NCI-H524 (cell line): Measurements from ENCODE around the gene SQOR.

Experiments used
- DNase-seq, 2 experiments: peaks; one replicate each; lab custom pipeline; 2025; lab: John Stamatoyannopoulos, UW

SQOR gene

GRCh38 chr15:45660231-45660979 lies 25.6 kb downstream of the SQOR start:
- DNase-seq: no peak

DNA sequence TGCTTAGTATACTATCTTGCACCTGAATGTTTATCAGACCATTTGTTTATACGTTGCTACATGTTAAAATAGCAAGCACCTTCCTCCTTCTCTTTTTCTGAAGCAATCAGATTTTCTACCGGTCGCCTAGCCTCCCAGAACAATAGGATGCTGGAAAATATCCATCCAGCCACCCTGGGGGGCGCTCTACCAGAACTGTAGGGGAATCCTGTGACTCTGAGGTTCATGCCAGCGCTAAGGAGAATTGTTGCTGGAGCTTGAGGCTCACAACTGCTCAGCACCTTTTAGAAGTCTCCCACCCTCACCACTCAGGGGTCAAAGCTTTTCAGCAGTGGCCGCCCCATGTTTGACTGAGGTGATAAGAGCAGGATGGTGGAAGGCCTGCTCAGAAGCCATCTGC lies 27.5 kb downstream of the SQOR start:
- no peak for DNase-seq

GRCh38 chr15:45664451-45664850 lies 29.6 kb downstream of the SQOR start:
- DNase-seq: no peak

GRCh38 chr15:45665261-45665660 lies 30.4 kb downstream of the SQOR start:
- no peak for DNase-seq

DNA sequence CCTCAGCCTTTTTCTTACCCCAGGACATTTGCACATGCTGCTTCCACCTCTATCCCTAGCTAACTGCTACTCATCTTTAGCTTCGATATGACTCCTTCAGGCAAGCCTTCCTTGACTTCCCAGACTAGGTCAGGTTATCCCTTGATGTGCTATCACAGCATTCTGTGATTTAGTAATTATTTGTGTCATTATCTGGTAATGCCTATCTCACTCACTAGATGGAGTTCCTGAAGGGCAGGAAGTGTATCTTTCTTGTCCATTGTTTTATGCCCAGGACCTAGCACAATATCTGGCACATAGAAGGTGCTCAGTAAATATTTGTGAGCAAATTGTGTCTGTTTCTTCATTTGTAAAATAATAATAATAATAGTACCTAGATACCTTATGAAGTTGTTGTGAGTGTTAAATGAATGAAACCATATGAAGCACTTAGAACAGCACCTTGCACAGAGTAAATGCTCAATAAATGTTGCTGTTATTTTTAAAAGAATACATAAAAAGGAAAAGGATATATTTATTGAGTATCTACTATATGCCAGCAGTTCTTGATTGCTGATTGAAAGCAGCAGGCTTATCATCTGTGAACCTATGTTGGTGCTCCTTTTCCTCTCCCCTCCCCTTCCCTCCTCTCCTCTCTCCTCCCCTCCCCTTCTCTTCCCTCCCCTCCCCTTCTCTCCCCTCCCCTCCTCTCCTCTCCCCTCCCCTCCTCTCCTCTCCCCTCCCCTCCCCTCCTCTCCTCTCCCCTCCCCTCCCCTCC lies 31.5 kb downstream of the SQOR start:
- DNase-seq: no peak

GRCh38 chr15:45667002-45667401 lies 32.2 kb downstream of the SQOR start:
- no peak for DNase-seq

- no peak for DNase-seq
Measured at GRCh38 chr15:45668386-45668785, 33.6 kb downstream of the SQOR start.

GRCh38 chr15:45669422-45669821 lies 34.6 kb downstream of the SQOR start:
- no peak for DNase-seq

GRCh38 chr15:45670091-45670490 lies 35.3 kb downstream of the SQOR start:
- DNase-seq: no peak

DNA sequence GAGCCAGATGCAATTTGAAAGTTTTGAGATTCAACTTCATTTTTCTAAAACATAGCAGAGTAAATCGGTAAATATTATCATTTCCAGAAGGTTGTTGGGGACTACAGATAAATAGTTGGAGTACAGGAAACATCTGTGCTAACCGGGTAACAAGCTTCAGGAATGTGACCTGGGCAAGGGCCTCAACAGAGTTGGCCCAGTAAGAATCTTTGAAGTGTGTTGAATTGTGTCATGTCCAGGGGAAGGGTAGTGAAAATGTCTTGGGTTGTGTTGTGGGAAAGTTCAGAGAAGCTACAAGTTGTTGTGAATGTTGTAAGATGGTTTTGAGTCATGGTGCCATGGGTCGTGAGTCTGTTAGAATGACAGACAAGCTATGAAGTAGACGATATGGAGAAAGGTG lies 35.7 kb downstream of the SQOR start:
- no peak for DNase-seq

DNA sequence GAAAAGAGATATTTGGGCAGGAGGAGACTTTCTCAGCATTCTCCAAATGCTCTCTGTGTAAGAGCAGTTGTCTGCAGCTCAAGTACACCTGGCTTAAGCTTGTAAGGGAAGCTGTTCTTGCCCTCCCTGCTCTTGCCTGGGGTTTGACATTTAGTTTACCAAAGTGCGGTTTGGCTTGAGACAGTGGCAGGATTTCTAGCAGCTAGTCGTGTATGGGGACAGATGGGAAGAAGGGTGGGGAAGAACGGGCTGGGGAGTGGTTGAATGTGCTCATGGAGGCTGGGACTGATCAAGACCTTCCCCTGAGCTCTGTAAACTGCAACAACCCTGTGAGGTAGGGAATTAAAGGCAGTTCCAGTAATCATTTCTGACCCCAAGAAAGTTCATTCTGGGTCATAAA lies 39.8 kb downstream of the SQOR start:
- no peak for DNase-seq

DNA sequence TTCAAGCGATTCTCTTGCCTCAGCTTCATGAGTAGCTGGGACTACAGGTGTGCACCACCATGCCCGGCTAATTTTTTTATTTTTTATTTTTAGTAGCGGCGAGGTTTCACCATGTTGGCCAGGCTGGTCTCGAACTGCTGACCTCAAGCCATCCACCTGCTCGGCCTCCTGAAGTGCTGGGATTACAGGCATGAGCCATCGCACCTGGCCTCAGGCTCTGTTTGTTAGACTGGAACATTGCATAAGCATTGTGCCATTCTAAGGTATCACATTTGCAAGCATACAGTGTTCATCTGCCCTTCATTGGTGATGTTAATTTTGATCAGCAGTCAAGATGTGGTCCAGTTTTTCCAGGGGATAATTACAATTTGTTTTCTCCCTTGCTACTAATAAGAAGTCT lies 43.0 kb downstream of the SQOR start:
- DNase-seq: no peak

GRCh38 chr15:45678459-45679178 lies 43.8 kb downstream of the SQOR start:
- DNase-seq: no peak

DNA sequence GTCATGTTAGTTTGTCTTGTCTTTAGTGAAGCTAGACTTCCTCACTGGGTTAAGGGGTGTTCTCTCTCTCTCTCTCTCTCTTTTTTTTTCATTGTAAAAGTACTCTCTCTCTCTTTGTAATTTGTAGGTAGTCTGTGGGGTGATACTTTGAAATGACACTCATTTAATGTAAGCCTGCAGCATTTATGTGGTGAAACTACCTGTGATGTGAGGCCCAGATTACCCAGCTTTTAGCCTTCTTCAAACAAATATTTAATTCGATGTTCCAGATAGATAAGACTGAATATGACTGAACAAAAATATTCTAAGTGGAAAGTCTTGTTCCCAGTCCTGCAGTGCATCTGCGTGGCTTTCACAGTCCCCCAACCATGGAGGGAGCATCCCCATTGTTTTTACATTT lies 49.7 kb downstream of the SQOR start:
- no peak for DNase-seq

DNA sequence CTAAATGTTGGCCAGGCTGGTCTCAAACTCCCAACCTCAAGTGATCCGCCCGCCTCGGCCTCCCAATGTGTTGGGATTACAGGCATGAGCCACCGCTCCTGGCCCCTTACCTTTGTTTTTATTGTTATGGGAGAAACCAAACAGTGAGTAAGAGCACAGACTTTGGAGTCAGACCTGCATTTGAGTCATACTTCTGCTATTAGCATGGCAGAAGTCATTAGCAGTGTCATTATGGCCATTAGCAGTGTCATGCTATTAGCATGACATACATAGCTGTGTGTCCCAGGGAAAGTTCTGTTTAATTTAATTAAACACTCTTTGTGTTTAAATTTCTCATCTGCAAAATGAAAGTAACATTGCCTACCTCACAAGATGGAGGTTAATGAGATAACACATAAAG lies 54.8 kb downstream of the SQOR start:
- DNase-seq: no peak

DNA sequence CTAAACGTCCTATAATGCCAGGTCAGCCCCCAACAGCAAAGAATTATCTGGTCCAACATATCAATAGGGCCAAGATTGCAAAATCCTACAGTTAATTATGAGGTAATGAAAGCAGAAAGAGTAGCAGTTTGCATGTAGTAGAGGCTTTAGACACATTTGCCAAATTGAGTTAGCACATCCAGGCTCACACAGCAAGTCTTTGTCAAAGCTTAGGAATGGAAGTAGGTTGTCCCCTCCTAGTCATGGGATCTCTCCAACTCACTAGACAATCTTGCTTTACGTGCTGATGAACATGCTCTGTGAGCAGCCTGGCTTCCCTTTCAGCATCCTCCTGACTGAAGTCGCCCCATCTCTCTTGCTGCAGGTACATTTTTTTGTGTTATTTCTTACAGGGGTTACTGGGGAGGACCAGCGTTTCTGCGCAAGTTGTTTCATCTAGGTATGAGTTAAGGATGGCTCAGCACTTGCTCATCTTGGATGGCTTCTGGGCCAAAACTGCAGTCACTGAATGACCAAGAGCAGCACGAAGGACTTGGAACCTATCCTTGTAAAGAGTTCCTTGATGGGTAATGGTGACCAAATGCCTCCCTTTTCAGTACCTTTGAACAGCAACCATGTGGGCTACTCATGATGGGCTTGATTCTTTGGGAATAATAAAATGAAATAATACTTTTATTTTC lies 55.9 kb downstream of the SQOR start:
- DNase-seq: no peak

DNA sequence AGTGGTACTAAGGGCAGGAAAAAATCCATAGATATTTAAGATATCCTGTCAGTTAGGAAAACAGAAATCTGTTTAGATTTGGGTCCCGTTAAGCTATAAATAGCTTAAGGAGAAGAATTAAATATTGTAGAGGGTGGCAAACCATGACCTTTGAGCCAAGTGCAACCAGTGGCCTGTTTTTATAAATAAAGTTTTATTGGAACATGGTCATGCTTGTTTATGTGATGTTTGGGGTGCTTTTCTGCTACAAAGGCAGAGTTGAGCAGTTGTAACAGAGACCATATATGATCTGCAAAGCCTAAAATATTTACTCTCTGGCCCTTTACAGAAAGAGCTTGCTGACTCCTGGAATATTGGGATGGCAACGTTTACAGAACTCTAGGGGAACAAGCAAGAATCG lies 66.3 kb downstream of the SQOR start:
- no peak for DNase-seq

DNA sequence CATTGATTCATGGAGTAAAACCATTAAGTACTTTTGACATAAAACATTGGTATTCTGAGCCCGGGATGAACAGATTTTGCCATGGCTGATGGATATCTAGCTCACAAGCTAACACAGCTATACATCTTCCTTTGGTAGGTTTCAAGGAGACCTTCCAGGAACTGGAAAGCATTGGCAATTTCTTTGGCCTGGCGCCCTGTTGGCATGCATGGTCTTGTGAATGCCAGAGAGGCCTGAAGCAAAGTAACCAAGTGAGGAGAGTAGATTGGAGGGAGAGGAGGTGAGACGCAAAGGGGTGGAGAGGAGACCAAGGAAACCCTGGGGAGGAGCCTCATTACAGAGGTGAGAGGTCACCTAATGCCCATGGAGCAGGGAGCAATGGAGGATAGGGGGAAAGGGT lies 67.2 kb downstream of the SQOR start:
- DNase-seq: no peak

DNA sequence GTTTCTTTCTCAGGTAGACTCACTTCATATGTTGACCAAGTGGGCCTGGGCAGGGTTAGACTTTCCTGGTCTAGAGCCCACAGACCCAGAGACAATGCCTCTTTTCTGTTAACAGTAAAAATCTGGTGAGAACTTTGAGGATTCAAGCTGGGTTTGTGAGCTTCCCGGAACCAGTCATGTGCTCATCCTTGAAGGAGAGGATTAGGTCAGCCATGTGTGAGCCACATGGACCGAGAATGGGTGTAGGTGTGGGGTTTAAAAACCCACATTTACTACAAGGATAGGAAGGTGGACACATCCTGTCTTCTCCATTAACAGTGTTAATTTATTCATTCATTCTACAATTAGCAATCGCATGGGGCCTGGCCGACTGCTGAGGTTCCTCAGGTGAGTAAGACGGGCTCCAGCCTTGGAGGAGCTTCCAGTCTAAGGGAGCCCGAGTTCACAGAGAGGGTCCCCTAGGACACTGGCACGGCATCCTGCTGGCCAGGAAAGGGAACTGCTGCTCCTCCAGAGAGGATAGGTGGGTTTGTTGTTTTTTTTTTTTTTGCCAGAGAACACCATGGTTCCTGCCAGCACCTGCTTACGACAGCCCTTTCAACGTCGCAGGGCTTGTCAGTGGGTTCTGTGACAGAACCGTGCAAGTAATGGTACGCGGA lies 69.0 kb downstream of the SQOR start:
- DNase-seq: no peak

GRCh38 chr15:45704329-45705249 lies 69.8 kb downstream of the SQOR start:
- no peak for DNase-seq
